ENCODE results near the gene COL9A1. TPM values are rescaled to one million over a fixed set of nuclear protein-coding genes. Genes with fewer than 3 reads are reported as not detected.

COL9A1 gene
- total RNA-seq, 1 experiment from 2014 or later, result not detected

DNA sequence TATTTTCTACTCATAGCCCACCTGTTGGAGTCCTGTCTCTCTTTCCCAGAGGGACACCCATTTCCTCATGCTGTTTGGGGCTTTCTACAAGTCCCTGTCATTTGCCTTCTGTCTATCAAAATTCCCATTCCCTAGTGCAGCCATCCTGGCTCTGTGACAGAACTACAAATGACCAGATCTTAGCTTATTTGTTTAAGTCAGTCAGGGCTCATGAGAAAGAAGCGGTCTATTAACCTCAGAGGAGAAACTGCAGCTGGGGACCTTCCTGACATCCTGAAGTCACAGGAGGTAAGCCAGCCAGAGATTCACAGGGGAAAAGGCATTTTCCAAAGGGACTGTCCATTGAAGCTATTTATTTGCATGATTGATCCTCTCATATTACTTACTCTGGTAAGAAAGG is 1.7 kb upstream of the COL9A1 start (continued):
- no peak for TF ChIP-seq SIN3A (IDR thresholded peaks at IDR 0.05; ENCODE audit: low read depth)
- TF ChIP-seq, protein P1, sequence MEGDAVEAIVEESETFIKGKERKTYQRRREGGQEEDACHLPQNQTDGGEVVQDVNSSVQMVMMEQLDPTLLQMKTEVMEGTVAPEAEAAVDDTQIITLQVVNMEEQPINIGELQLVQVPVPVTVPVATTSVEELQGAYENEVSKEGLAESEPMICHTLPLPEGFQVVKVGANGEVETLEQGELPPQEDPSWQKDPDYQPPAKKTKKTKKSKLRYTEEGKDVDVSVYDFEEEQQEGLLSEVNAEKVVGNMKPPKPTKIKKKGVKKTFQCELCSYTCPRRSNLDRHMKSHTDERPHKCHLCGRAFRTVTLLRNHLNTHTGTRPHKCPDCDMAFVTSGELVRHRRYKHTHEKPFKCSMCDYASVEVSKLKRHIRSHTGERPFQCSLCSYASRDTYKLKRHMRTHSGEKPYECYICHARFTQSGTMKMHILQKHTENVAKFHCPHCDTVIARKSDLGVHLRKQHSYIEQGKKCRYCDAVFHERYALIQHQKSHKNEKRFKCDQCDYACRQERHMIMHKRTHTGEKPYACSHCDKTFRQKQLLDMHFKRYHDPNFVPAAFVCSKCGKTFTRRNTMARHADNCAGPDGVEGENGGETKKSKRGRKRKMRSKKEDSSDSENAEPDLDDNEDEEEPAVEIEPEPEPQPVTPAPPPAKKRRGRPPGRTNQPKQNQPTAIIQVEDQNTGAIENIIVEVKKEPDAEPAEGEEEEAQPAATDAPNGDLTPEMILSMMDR (IDR thresholded peaks at IDR 0.05 in 2 of 3, conservative IDR thresholded peaks at IDR 0.05 in 1 of 3; ENCODE audit: borderline replicate concordance in 1 of 3, insufficient read depth in 1 of 3, low read depth in 2 of 3, low read length in 2 of 3), result no peak
- TF ChIP-seq EZH2 (IDR thresholded peaks at IDR 0.05), result no peak
- TF ChIP-seq SP1 (IDR thresholded peaks at IDR 0.05; ENCODE audit: low read depth), result no peak
- TF ChIP-seq EZH2phosphoT487 (IDR thresholded peaks at IDR 0.05; ENCODE audit: borderline replicate concordance), result no peak
- no peak for TF ChIP-seq JUND (IDR thresholded peaks at IDR 0.05)
- TF ChIP-seq, protein P2, sequence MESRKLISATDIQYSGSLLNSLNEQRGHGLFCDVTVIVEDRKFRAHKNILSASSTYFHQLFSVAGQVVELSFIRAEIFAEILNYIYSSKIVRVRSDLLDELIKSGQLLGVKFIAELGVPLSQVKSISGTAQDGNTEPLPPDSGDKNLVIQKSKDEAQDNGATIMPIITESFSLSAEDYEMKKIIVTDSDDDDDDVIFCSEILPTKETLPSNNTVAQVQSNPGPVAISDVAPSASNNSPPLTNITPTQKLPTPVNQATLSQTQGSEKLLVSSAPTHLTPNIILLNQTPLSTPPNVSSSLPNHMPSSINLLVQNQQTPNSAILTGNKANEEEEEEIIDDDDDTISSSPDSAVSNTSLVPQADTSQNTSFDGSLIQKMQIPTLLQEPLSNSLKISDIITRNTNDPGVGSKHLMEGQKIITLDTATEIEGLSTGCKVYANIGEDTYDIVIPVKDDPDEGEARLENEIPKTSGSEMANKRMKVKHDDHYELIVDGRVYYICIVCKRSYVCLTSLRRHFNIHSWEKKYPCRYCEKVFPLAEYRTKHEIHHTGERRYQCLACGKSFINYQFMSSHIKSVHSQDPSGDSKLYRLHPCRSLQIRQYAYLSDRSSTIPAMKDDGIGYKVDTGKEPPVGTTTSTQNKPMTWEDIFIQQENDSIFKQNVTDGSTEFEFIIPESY (IDR thresholded peaks at IDR 0.05; ENCODE audit: extremely low read depth, insufficient replicate concordance, low read length), result no peak
- TF ChIP-seq CBX3 (IDR thresholded peaks at IDR 0.05; ENCODE audit: low read depth), result no peak
- TF ChIP-seq ZNF274 (IDR thresholded peaks at IDR 0.05; ENCODE audit: low read depth, low read length), result no peak
- no peak for TF ChIP-seq POLR2A (IDR thresholded peaks at IDR 0.05; ENCODE audit: borderline replicate concordance, extremely low read depth, insufficient read depth, insufficient read length)

DNA sequence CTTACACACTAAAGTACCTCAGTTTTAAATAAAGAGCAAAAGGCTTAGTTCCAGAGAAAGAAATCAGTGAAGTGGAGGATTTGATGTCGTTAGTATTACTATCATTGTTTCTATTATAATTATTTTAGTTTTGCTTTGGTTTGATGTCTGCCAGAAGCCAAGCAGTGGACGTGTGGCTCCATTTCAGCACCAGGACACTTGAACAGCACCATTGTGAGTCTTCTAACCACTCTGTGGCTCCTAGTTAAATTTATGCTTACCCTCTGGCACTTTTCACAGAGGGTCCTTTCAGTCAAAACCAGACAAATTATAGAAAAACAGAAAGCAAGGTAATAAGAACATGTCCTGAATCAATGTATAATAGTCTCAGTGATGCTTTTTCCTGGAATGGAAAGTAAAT is 3.4 kb downstream of the COL9A1 start:
- no peak overlapping the region for H3K4me3 ChIP-seq (replicated peaks in 1 of 2; ENCODE audit: low read depth in 1 of 2, low read length in 2 of 2)
- no peak for ATAC-seq
- POLR2A ChIA-PET, result no interaction called here

More for the DNA sequence above, 3.4 kb downstream of the COL9A1 start:
- H3K4me1 ChIP-seq (ENCODE audit: control insufficient read depth in 1 of 2, insufficient read depth in 2 of 2, low read length in 2 of 2), result no peaks in the 10 kb centered on the region
- ChIA-PET CTCF (interaction anchor here (1.3 kb wide), 1 partner anchor 7 kb away, joined by 3 read pairs; no protein-coding TSS in a partner anchor), RAD21 (ENCODE audit: low non-redundant PET in 1 of 2, low total read pairs in 2 of 2, uncharacterized antibody in 2 of 2, unreplicated experiment in 2 of 2) (no interaction called here)
- H3K27me3 ChIP-seq (ENCODE audit: insufficient read depth, low read length), result peaks cover 68% of the 10 kb centered on the region
- intact Hi-C loops (cut with micrococcal nuclease), result no loop called here
- no peaks in the 10 kb centered on the region for H3K36me3 ChIP-seq (ENCODE audit: control insufficient read depth in 1 of 2, insufficient read depth in 2 of 2, low read length in 2 of 2)
- no peaks in the 10 kb centered on the region for H3K79me2 ChIP-seq (ENCODE audit: insufficient read depth, low read length)
- no peaks in the 10 kb centered on the region for H3K9me3 ChIP-seq (ENCODE audit: control insufficient read depth in 1 of 2, insufficient read depth in 1 of 2, low read depth in 1 of 2, low read length in 2 of 2)
- no peak overlapping the region for H3K9ac ChIP-seq (ENCODE audit: low read length)
- no peak for DNase-seq (ENCODE audit: low read depth, low spot score)
- no peak overlapping the region for H2AFZ ChIP-seq (ENCODE audit: low read depth, low read length, poor library complexity, severe bottlenecking)
- H4K20me1 ChIP-seq (ENCODE audit: insufficient read depth), result no peaks in the 10 kb centered on the region
- BruUV-seq (replicated peaks), result no TSS peak
- TF ChIP-seq, protein P3, sequence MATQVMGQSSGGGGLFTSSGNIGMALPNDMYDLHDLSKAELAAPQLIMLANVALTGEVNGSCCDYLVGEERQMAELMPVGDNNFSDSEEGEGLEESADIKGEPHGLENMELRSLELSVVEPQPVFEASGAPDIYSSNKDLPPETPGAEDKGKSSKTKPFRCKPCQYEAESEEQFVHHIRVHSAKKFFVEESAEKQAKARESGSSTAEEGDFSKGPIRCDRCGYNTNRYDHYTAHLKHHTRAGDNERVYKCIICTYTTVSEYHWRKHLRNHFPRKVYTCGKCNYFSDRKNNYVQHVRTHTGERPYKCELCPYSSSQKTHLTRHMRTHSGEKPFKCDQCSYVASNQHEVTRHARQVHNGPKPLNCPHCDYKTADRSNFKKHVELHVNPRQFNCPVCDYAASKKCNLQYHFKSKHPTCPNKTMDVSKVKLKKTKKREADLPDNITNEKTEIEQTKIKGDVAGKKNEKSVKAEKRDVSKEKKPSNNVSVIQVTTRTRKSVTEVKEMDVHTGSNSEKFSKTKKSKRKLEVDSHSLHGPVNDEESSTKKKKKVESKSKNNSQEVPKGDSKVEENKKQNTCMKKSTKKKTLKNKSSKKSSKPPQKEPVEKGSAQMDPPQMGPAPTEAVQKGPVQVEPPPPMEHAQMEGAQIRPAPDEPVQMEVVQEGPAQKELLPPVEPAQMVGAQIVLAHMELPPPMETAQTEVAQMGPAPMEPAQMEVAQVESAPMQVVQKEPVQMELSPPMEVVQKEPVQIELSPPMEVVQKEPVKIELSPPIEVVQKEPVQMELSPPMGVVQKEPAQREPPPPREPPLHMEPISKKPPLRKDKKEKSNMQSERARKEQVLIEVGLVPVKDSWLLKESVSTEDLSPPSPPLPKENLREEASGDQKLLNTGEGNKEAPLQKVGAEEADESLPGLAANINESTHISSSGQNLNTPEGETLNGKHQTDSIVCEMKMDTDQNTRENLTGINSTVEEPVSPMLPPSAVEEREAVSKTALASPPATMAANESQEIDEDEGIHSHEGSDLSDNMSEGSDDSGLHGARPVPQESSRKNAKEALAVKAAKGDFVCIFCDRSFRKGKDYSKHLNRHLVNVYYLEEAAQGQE (IDR thresholded peaks at IDR 0.05; ENCODE audit: low read depth), result peak; percentile 57
- no peak for TF ChIP-seq POLR2AphosphoS5 (IDR thresholded peaks at IDR 0.05; ENCODE audit: low read depth, low read length)
- TF ChIP-seq ZFX (IDR thresholded peaks at IDR 0.05), result no peak
- H3K9me2 ChIP-seq (ENCODE audit: insufficient read depth), result no peaks in the 10 kb centered on the region
- no peak overlapping the region for H3K27ac ChIP-seq (ENCODE audit: low read depth, low read length)
- H3K4me2 ChIP-seq (ENCODE audit: low read length), result no peak overlapping the region

Data from HCT116 (cell line).